SK-N-SH (cell line): Measurements from ENCODE around the gene SFT2D1.

Experiments used
- CTCF ChIP-seq: fragments of 200-600 bp; sonication (generic); IDR thresholded peaks from 2 replicates; pipeline ENCODE4 v1.6.1; 2017; ENCODE audit warnings: antibody characterized with exemption, mild to moderate bottlenecking, moderate library complexity
- EP300 ChIP-seq, 2 experiments: IDR thresholded peaks; 2 replicates each; pipeline versions ENCODE4 v1.4.0 to v1.6.1; 2012; ENCODE audit warnings: borderline replicate concordance in 1 of 2, low read depth in 1 of 2, low read length in 1 of 2
- GABPA ChIP-seq: IDR thresholded peaks from 2 replicates; pipeline ENCODE4 v1.4.0; 2012; ENCODE audit warnings: low read depth, mild to moderate bottlenecking
- MAX ChIP-seq: IDR thresholded peaks from 2 replicates; pipeline ENCODE4 v1.4.0; 2012; ENCODE audit warnings: low read depth
- MXI1 ChIP-seq: IDR thresholded peaks from 2 replicates; pipeline ENCODE4 v1.6.1; 2012; ENCODE audit warnings: mild to moderate bottlenecking, low read depth, low read length, improper control_type of control experiment
- POLR2AphosphoS5 ChIP-seq: IDR thresholded peaks from 2 replicates; pipeline ENCODE4 v1.6.1; 2012; ENCODE audit warnings: low read depth, low read length
- YY1 ChIP-seq: IDR thresholded peaks from 2 replicates; pipeline ENCODE4 v1.4.0; 2012; ENCODE audit warnings: low read depth, mild to moderate bottlenecking
- ZBTB33 ChIP-seq: IDR thresholded peaks from 2 replicates; pipeline ENCODE4 v1.4.0; 2012; ENCODE audit warnings: low read depth, borderline replicate concordance
- TF ChIP-seq, protein P1 (sequence below): IDR thresholded peaks from 2 replicates; pipeline ENCODE4 v1.6.1; 2012; ENCODE audit warnings: mild to moderate bottlenecking, low read depth, low read length, moderate library complexity

GRCh38 chr6:166343150-166343487, 774 bp upstream of the SFT2D1 start:
- TF ChIP-seq ZBTB33 (no peak), CTCF (no peak), GABPA (no peak), EP300 (IDR thresholded peaks at IDR 0.05; ENCODE audit: borderline replicate concordance in 1 of 2, low read depth in 1 of 2, low read length in 1 of 2) (no peak), POLR2AphosphoS5 (no peak), YY1 (no peak), MAX (no peak), MXI1 (no peak)
- TF ChIP-seq, protein P1, sequence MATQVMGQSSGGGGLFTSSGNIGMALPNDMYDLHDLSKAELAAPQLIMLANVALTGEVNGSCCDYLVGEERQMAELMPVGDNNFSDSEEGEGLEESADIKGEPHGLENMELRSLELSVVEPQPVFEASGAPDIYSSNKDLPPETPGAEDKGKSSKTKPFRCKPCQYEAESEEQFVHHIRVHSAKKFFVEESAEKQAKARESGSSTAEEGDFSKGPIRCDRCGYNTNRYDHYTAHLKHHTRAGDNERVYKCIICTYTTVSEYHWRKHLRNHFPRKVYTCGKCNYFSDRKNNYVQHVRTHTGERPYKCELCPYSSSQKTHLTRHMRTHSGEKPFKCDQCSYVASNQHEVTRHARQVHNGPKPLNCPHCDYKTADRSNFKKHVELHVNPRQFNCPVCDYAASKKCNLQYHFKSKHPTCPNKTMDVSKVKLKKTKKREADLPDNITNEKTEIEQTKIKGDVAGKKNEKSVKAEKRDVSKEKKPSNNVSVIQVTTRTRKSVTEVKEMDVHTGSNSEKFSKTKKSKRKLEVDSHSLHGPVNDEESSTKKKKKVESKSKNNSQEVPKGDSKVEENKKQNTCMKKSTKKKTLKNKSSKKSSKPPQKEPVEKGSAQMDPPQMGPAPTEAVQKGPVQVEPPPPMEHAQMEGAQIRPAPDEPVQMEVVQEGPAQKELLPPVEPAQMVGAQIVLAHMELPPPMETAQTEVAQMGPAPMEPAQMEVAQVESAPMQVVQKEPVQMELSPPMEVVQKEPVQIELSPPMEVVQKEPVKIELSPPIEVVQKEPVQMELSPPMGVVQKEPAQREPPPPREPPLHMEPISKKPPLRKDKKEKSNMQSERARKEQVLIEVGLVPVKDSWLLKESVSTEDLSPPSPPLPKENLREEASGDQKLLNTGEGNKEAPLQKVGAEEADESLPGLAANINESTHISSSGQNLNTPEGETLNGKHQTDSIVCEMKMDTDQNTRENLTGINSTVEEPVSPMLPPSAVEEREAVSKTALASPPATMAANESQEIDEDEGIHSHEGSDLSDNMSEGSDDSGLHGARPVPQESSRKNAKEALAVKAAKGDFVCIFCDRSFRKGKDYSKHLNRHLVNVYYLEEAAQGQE: no peak
